BLaER1 (cell line): ENCODE data around the gene CBR4.
A peak's percentile ranks its signal among the peaks of the same experiment; 100 is the strongest.

Experiments used
- H3K27ac ChIP-seq: shearing (Covaris generic); formaldehyde crosslinking; 2 replicates; pipeline ENCODE4 v1.8.1; 2022
- H3K27me3 ChIP-seq: shearing (Covaris generic); formaldehyde crosslinking; 2 replicates; pipeline ENCODE4 v1.8.1; 2022
- H3K36me3 ChIP-seq: shearing (Covaris generic); formaldehyde crosslinking; 2 replicates; pipeline ENCODE4 v1.8.1; 2022
- H3K4me1 ChIP-seq: shearing (Covaris generic); formaldehyde crosslinking; 2 replicates; pipeline ENCODE4 v1.8.1; 2022
- H3K4me2 ChIP-seq: shearing (Covaris generic); formaldehyde crosslinking; 2 replicates; pipeline ENCODE4 v1.8.1; 2022
- H3K4me3 ChIP-seq: shearing (Covaris generic); formaldehyde crosslinking; 2 replicates; pipeline ENCODE4 v1.8.1; 2022
- H3K9ac ChIP-seq: shearing (Covaris generic); formaldehyde crosslinking; 2 replicates; pipeline ENCODE4 v1.8.1; 2022
- H3K9me3 ChIP-seq: shearing (Covaris generic); formaldehyde crosslinking; 2 replicates; pipeline ENCODE4 v1.8.1; 2022
- H4K20me1 ChIP-seq: shearing (Covaris generic); formaldehyde crosslinking; 2 replicates; pipeline ENCODE4 v1.8.1; 2022
- Cebpa-rat ChIP-seq: shearing (Covaris generic); IDR thresholded peaks from 2 replicates; pipeline ENCODE4 v1.8.1; 2022

The CBR4 gene

GRCh38 chr4:169010125-169011023, at the start of gene CBR4:
Gene CBR4 (minus strand): TSS chr4:169010255. CDS start chr4:169010089, 166 bp downstream.
- H3K4me2 ChIP-seq: peak within 1 kb of the TSS; percentile 97
- H3K36me3 ChIP-seq: no peaks in the 10 kb centered on the region; the same call in 1 of the 2 replicates
- peak within 1 kb of the TSS; percentile 78 for H3K4me3 ChIP-seq
- peak within 1 kb of the TSS; percentile 90 for H3K27ac ChIP-seq
- peaks cover 21% of the 10 kb centered on the region for H3K4me1 ChIP-seq
- no peak for TF ChIP-seq Cebpa-rat
- no peaks in the 10 kb centered on the region for H3K9me3 ChIP-seq
- peak within 1 kb of the TSS; percentile 88 for H3K9ac ChIP-seq
- H4K20me1 ChIP-seq: no peaks in the 10 kb centered on the region
- no peaks in the 10 kb centered on the region for H3K27me3 ChIP-seq

- no peaks in the 10 kb centered on the region for H3K27me3 ChIP-seq
- no peak overlapping the region for H3K4me3 ChIP-seq
- no peaks in the 10 kb centered on the region for H4K20me1 ChIP-seq
- H3K4me2 ChIP-seq: no peak overlapping the region
- peaks cover 5% of the 10 kb centered on the region; the same call in 1 of the 2 replicates for H3K4me1 ChIP-seq
- H3K27ac ChIP-seq: no peak overlapping the region
- no peak for TF ChIP-seq Cebpa-rat
- no peaks in the 10 kb centered on the region for H3K36me3 ChIP-seq
- H3K9me3 ChIP-seq: no peaks in the 10 kb centered on the region
- no peak overlapping the region for H3K9ac ChIP-seq
These were observed 49.5 kb upstream of the CBR4 start for GRCh38 chr4:169059306-169060211.

GRCh38 chr4:169058312-169058711, 48.3 kb upstream of the CBR4 start:
- Histone ChIP-seq H3K9me3 (no peaks in the 10 kb centered on the region), H3K4me1 (peaks cover 5% of the 10 kb centered on the region; the same call in 1 of the 2 replicates), H3K9ac (no peak overlapping the region), H3K36me3 (no peaks in the 10 kb centered on the region), H3K4me3 (no peak overlapping the region), H3K27ac (no peak overlapping the region), H3K4me2 (no peak overlapping the region), H3K27me3 (no peaks in the 10 kb centered on the region), H4K20me1 (no peaks in the 10 kb centered on the region)
- no peak for TF ChIP-seq Cebpa-rat

- no peaks in the 10 kb centered on the region for H3K27me3 ChIP-seq
- H4K20me1 ChIP-seq: no peaks in the 10 kb centered on the region
- TF ChIP-seq Cebpa-rat: no peak
- no peak overlapping the region for H3K9ac ChIP-seq
- no peak overlapping the region for H3K4me3 ChIP-seq
- H3K36me3 ChIP-seq: no peaks in the 10 kb centered on the region
- no peak overlapping the region for H3K27ac ChIP-seq
- H3K4me2 ChIP-seq: no peak overlapping the region
- H3K4me1 ChIP-seq: peaks cover 4% of the 10 kb centered on the region; the same call in 1 of the 2 replicates
- H3K9me3 ChIP-seq: no peaks in the 10 kb centered on the region
These were observed 44.8 kb upstream of the CBR4 start for GRCh38 chr4:169054879-169055278.

- no peak overlapping the region for H3K27ac ChIP-seq
- no peaks in the 10 kb centered on the region for H3K9me3 ChIP-seq
- no peak overlapping the region for H3K9ac ChIP-seq
- H3K4me3 ChIP-seq: no peak overlapping the region
- H3K4me2 ChIP-seq: no peak overlapping the region
- H3K4me1 ChIP-seq: no peaks in the 10 kb centered on the region
- TF ChIP-seq Cebpa-rat: no peak
- H4K20me1 ChIP-seq: no peaks in the 10 kb centered on the region
- H3K27me3 ChIP-seq: no peaks in the 10 kb centered on the region
- H3K36me3 ChIP-seq: no peaks in the 10 kb centered on the region
These were observed 42.5 kb upstream of the CBR4 start for GRCh38 chr4:169052594-169052945.

- no peaks in the 10 kb centered on the region for H3K4me1 ChIP-seq
- H3K4me3 ChIP-seq: no peak overlapping the region
- H3K36me3 ChIP-seq: no peaks in the 10 kb centered on the region
- H3K9ac ChIP-seq: no peak overlapping the region
- H4K20me1 ChIP-seq: no peaks in the 10 kb centered on the region
- no peak for TF ChIP-seq Cebpa-rat
- H3K9me3 ChIP-seq: no peaks in the 10 kb centered on the region
- no peak overlapping the region for H3K4me2 ChIP-seq
- no peaks in the 10 kb centered on the region for H3K27me3 ChIP-seq
- no peak overlapping the region for H3K27ac ChIP-seq
These were observed 41.9 kb upstream of the CBR4 start for GRCh38 chr4:169051761-169052593.

- Histone ChIP-seq H3K9ac (no peak overlapping the region), H3K27ac (no peak overlapping the region), H4K20me1 (no peaks in the 10 kb centered on the region), H3K4me2 (no peak overlapping the region), H3K36me3 (no peaks in the 10 kb centered on the region), H3K27me3 (no peaks in the 10 kb centered on the region), H3K4me1 (no peaks in the 10 kb centered on the region), H3K9me3 (no peaks in the 10 kb centered on the region), H3K4me3 (no peak overlapping the region)
- no peak for TF ChIP-seq Cebpa-rat
These were observed 41.1 kb upstream of the CBR4 start for GRCh38 chr4:169050881-169051760.

GRCh38 chr4:169050284-169050683, 40.2 kb upstream of the CBR4 start:
- no peak for TF ChIP-seq Cebpa-rat

More at GRCh38 chr4:169050284-169050683, 40.2 kb upstream of the CBR4 start:
- Histone ChIP-seq H3K4me3 (no peak overlapping the region), H3K9me3 (no peaks in the 10 kb centered on the region), H3K4me2 (no peak overlapping the region), H3K4me1 (no peaks in the 10 kb centered on the region), H3K36me3 (no peaks in the 10 kb centered on the region), H3K27me3 (no peaks in the 10 kb centered on the region), H4K20me1 (no peaks in the 10 kb centered on the region), H3K27ac (no peak overlapping the region), H3K9ac (no peak overlapping the region)
